PC-9 (cell line): ENCODE measurements around the gene NINL.
"Not testable (repeated sequence)": the region's sequence is repeated elsewhere in the genome, so short reads cannot be mapped to it uniquely, and the experiment has no call there.

Source experiments
- EZH2 ChIP-seq: fragments of 200-600 bp; sonication (generic); IDR thresholded peaks from 2 replicates; pipeline ENCODE4 v1.8.0; 2017; ENCODE audit warnings: antibody characterized with exemption, low read depth
- TF ChIP-seq, protein P1 (sequence below): fragments of 200-600 bp; sonication (generic); conservative IDR thresholded peaks from 2 replicates; pipeline ENCODE4 v1.6.1; 2017; ENCODE audit warnings: mixed run types, antibody characterized with exemption, mild to moderate bottlenecking, moderate library complexity

DNA sequence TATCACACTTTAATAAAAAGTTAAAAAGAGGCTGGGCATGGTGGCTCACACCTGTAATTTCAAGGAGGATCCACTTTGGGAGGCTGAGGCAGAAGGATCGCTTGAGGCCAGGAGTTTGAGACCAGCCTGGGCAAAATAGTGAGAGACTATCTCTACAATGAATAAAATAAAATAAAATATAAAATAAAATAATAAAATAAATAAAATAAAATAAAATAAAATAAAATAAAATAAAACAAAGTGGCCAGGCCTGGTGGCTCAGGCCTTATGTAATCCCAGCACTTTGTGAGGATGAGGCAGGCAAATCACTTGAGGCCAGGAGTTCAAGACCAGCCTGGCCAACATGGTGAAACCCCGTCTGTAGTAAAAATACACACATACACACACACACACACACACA, 112.0 kb downstream of the NINL start:
- TF ChIP-seq, protein P1, sequence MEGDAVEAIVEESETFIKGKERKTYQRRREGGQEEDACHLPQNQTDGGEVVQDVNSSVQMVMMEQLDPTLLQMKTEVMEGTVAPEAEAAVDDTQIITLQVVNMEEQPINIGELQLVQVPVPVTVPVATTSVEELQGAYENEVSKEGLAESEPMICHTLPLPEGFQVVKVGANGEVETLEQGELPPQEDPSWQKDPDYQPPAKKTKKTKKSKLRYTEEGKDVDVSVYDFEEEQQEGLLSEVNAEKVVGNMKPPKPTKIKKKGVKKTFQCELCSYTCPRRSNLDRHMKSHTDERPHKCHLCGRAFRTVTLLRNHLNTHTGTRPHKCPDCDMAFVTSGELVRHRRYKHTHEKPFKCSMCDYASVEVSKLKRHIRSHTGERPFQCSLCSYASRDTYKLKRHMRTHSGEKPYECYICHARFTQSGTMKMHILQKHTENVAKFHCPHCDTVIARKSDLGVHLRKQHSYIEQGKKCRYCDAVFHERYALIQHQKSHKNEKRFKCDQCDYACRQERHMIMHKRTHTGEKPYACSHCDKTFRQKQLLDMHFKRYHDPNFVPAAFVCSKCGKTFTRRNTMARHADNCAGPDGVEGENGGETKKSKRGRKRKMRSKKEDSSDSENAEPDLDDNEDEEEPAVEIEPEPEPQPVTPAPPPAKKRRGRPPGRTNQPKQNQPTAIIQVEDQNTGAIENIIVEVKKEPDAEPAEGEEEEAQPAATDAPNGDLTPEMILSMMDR: not testable (repeated sequence)
- not testable (repeated sequence) for TF ChIP-seq EZH2
